SK-N-MC (cell line): ENCODE data around the gene PODXL2.

ENCODE experiments used
- EZH2 ChIP-seq: fragments of 200-600 bp; sonication (generic); IDR thresholded peaks from one replicate; pipeline ENCODE4 v1.6.1; 2017; ENCODE audit warnings: antibody characterized with exemption
- FOXP2 ChIP-seq: optimal IDR thresholded peaks from 2 replicates; pipeline ENCODE3; 2011; ENCODE audit warnings: mild to moderate bottlenecking, moderate library complexity; ENCODE audit not compliant: insufficient read depth; ENCODE audit errors: extremely low read length, control extremely low read depth
- POLR2AphosphoS5 ChIP-seq: IDR thresholded peaks from 2 replicates; pipeline ENCODE4 v1.6.1; 2012; ENCODE audit warnings: mild to moderate bottlenecking, low read depth, low read length, borderline replicate concordance

DNA sequence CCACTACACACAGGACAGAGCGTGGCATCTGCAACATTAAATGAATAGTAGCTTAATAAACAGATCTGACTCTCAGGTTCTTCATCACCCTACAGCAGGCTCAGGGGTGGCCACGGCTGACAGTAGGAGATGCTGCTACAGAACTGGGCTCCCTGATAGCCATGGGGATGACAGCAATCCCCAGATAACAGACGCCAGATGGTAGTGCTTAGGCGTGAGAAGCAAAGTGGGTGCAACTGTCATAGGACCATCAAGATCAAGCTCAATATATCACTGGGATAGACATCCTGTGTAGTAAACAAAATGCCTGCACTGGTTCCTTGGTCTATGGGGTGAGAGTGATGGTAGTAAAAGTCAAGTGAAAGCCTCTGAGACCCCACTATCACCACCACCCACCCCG is 35.8 kb upstream of the PODXL2 start:
- no peak for TF ChIP-seq EZH2
- TF ChIP-seq POLR2AphosphoS5 = no peak
- TF ChIP-seq FOXP2 = no peak
